ENCODE results near the gene KATNA1.

KATNA1 gene

GRCh38 chr6:149565527-149566409 lies 82.7 kb downstream of the KATNA1 start, which contains the start of gene GINM1:
Gene GINM1 (plus strand): TSS chr6:149566375. CDS start chr6:149566415, 40 bp downstream.
- ATAC-seq (ENCODE audit: low read depth), result peak; percentile 80
- peak; percentile 91 for TF ChIP-seq CTCF (IDR thresholded peaks at IDR 0.05; ENCODE audit: poor library complexity, severe bottlenecking)
- Histone ChIP-seq H3K36me3 (ENCODE audit: low read depth) (no peaks in the 10 kb centered on the region), H3K4me1 (ENCODE audit: insufficient read depth, poor library complexity, severe bottlenecking) (peaks cover 20% of the 10 kb centered on the region), H3K27me3 (ENCODE audit: insufficient read depth, poor library complexity, severe bottlenecking) (no peaks in the 10 kb centered on the region), H3K4me3 (ENCODE audit: severe bottlenecking) (peak within 1 kb of the TSS; percentile 95), H3K9me3 (ENCODE audit: severe bottlenecking) (no peaks in the 10 kb centered on the region), H3K27ac (ENCODE audit: poor library complexity, severe bottlenecking) (peak within 1 kb of the TSS; percentile 59)
- DNase-seq (ENCODE audit: low spot score), result peak; percentile 86

- H3K27me3 ChIP-seq (ENCODE audit: insufficient read depth, poor library complexity, severe bottlenecking), result no peaks in the 10 kb centered on the region
- no peaks in the 10 kb centered on the region for H3K36me3 ChIP-seq (ENCODE audit: low read depth)
- no peaks in the 10 kb centered on the region for H3K9me3 ChIP-seq (ENCODE audit: severe bottlenecking)
- peak overlapping the region; percentile 59 for H3K27ac ChIP-seq (ENCODE audit: poor library complexity, severe bottlenecking)
- peaks cover 20% of the 10 kb centered on the region for H3K4me1 ChIP-seq (ENCODE audit: insufficient read depth, poor library complexity, severe bottlenecking)
- no peak overlapping the region for H3K4me3 ChIP-seq (ENCODE audit: severe bottlenecking)
- no peak for DNase-seq (ENCODE audit: low spot score)
- ATAC-seq (ENCODE audit: low read depth), result no peak
- TF ChIP-seq CTCF (IDR thresholded peaks at IDR 0.05; ENCODE audit: poor library complexity, severe bottlenecking), result no peak
Measured at GRCh38 chr6:149563928-149564325, 84.6 kb downstream of the KATNA1 start.

GRCh38 chr6:149563203-149563927 lies 85.1 kb downstream of the KATNA1 start:
- H3K9me3 ChIP-seq (ENCODE audit: severe bottlenecking), result no peaks in the 10 kb centered on the region
- no peaks in the 10 kb centered on the region for H3K36me3 ChIP-seq (ENCODE audit: low read depth)
- H3K27me3 ChIP-seq (ENCODE audit: insufficient read depth, poor library complexity, severe bottlenecking), result no peaks in the 10 kb centered on the region
- peaks cover 20% of the 10 kb centered on the region for H3K4me1 ChIP-seq (ENCODE audit: insufficient read depth, poor library complexity, severe bottlenecking)
- peak; percentile 21; the same call in 1 of the 3 replicates for ATAC-seq (ENCODE audit: low read depth)
- H3K27ac ChIP-seq (ENCODE audit: poor library complexity, severe bottlenecking), result peak overlapping the region; percentile 59
- no peak overlapping the region for H3K4me3 ChIP-seq (ENCODE audit: severe bottlenecking)
- TF ChIP-seq CTCF (IDR thresholded peaks at IDR 0.05; ENCODE audit: poor library complexity, severe bottlenecking), result no peak
- DNase-seq (ENCODE audit: low spot score), result no peak

- Histone ChIP-seq H3K9me3 (ENCODE audit: severe bottlenecking) (no peaks in the 10 kb centered on the region), H3K36me3 (ENCODE audit: low read depth) (no peaks in the 10 kb centered on the region), H3K27ac (ENCODE audit: poor library complexity, severe bottlenecking) (no peak overlapping the region), H3K4me3 (ENCODE audit: severe bottlenecking) (no peak overlapping the region), H3K27me3 (ENCODE audit: insufficient read depth, poor library complexity, severe bottlenecking) (no peaks in the 10 kb centered on the region), H3K4me1 (ENCODE audit: insufficient read depth, poor library complexity, severe bottlenecking) (peaks cover 17% of the 10 kb centered on the region)
- peak; percentile 42 for TF ChIP-seq CTCF (IDR thresholded peaks at IDR 0.05; ENCODE audit: poor library complexity, severe bottlenecking)
- ATAC-seq (ENCODE audit: low read depth), result peak; percentile 48; the same call in 1 of the 3 replicates
- DNase-seq (ENCODE audit: low spot score), result no peak
Measured at GRCh38 chr6:149560736-149561135, 87.8 kb downstream of the KATNA1 start.
